ENCODE measurements around the gene PLB1. TPM values are rescaled to one million over a fixed set of nuclear protein-coding genes. Genes with fewer than 3 reads are reported as not detected.

PLB1 gene
- total RNA-seq, 2 donors from 2014 or later, result 7.4 to 9.6 TPM

DNA sequence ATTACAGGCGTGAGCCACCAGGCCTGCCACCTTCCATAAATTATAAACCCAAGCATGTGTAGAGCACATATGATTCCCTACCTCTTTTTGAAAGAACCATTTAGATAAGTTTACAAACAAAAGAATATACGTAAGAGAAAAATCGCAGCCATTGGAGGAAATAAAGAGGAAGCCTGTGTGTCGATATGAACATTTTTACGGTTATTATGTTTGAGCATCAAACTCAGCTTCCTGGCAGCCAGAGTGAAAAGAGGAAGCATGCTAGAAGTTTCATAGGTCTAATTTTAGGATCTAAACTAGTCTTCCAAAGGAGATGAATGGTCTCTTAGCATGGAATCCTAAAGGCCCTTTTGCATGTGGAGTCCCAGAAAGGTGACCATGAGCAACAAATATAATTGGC is 104.3 kb downstream of the PLB1 start:
- intact Hi-C loops (cut with DNase I), result no loop called here
- no peaks in the 10 kb centered on the region for H3K27me3 ChIP-seq (replicated peaks; ENCODE audit: insufficient read depth)
- DNase-seq (ENCODE audit: low spot score), result no peak
- no peak overlapping the region for H3K27ac ChIP-seq
- 89% methylated on average over 5 of the region's 5 CpGs for WGBS
- peaks cover 15% of the 10 kb centered on the region for H3K4me1 ChIP-seq (replicated peaks)
- no peaks in the 10 kb centered on the region for H3K36me3 ChIP-seq
- no peaks in the 10 kb centered on the region for H3K9me3 ChIP-seq
- no peak for TF ChIP-seq POLR2AphosphoS5 (IDR thresholded peaks at IDR 0.05)
- no peak for TF ChIP-seq POLR2A (IDR thresholded peaks at IDR 0.05)
- TF ChIP-seq, protein P1, sequence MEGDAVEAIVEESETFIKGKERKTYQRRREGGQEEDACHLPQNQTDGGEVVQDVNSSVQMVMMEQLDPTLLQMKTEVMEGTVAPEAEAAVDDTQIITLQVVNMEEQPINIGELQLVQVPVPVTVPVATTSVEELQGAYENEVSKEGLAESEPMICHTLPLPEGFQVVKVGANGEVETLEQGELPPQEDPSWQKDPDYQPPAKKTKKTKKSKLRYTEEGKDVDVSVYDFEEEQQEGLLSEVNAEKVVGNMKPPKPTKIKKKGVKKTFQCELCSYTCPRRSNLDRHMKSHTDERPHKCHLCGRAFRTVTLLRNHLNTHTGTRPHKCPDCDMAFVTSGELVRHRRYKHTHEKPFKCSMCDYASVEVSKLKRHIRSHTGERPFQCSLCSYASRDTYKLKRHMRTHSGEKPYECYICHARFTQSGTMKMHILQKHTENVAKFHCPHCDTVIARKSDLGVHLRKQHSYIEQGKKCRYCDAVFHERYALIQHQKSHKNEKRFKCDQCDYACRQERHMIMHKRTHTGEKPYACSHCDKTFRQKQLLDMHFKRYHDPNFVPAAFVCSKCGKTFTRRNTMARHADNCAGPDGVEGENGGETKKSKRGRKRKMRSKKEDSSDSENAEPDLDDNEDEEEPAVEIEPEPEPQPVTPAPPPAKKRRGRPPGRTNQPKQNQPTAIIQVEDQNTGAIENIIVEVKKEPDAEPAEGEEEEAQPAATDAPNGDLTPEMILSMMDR (IDR thresholded peaks at IDR 0.05), result no peak
- no peak overlapping the region for H3K4me3 ChIP-seq

DNA sequence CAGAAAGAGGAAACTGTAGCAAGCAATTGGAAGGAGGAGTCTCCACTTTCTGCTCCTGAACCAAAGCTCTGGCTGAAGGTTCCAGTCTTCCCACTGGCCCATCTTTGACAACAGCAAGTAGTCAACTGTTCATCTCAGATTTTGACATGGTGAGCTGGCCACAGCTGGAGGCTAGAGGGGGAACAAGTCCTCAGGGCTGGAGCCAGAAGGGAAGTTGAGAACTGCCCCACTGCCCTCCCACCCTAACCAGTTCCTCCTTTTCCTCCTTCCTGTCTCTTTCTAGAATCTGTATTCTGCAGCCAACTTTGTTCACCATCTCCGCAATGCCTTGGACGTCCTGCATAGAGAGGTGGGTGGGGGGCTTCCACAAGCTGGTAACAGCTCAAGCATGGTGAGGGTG is 105.8 kb downstream of the PLB1 start:
- Histone ChIP-seq H3K36me3 (no peaks in the 10 kb centered on the region), H3K4me3 (no peak overlapping the region), H3K9me3 (no peaks in the 10 kb centered on the region), H3K4me1 (replicated peaks) (peaks cover 15% of the 10 kb centered on the region), H3K27ac (no peak overlapping the region), H3K27me3 (replicated peaks; ENCODE audit: insufficient read depth) (no peaks in the 10 kb centered on the region)
- 100% methylated on average over 2 of the region's 2 CpGs for WGBS
- intact Hi-C loops (cut with DNase I), result no loop called here
- TF ChIP-seq POLR2AphosphoS5 (IDR thresholded peaks at IDR 0.05) (no peak), POLR2A (IDR thresholded peaks at IDR 0.05) (no peak)
- TF ChIP-seq, protein P1 (IDR thresholded peaks at IDR 0.05), result no peak
- no peak for DNase-seq (ENCODE audit: low spot score)

DNA sequence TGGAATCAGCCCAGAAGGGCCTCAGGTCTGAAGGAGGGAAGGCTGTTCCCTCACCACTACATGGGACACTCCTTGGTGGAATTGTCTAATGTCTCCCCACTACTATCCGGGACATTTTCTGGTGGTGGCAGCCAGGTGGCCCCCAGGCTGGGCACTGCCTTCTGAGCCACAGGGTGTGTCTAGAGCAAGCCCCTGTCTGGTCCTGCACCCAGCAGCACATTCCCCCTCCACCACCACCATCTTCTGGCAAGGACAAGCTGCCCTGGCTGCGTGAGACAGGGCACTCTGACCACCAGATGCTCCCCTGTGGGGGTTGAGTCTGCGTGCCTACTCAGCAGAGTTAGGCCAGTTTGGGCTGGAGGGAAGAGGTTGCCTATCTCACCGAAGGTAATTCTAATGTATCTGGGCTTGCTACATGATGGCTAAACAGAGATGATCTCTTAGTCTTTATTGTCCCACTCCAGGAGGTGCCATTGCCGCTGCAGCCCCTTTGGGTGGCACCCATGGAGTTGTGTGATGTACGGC is 106.3 kb downstream of the PLB1 start:
- peaks cover 15% of the 10 kb centered on the region for H3K4me1 ChIP-seq (replicated peaks)
- no peaks in the 10 kb centered on the region for H3K36me3 ChIP-seq
- peak overlapping the region; percentile 66 to 77 for H3K27ac ChIP-seq
- H3K27me3 ChIP-seq (replicated peaks; ENCODE audit: insufficient read depth), result no peaks in the 10 kb centered on the region
- intact Hi-C loops (cut with DNase I), result no loop called here
- no peaks in the 10 kb centered on the region for H3K9me3 ChIP-seq
- TF ChIP-seq, protein P1 (IDR thresholded peaks at IDR 0.05), result no peak
- TF ChIP-seq POLR2AphosphoS5 (IDR thresholded peaks at IDR 0.05) (no peak), POLR2A (IDR thresholded peaks at IDR 0.05) (no peak)
- H3K4me3 ChIP-seq, result no peak overlapping the region
- 97% methylated on average over 6 of the region's 6 CpGs for WGBS
- no peak for DNase-seq (ENCODE audit: low spot score)

DNA sequence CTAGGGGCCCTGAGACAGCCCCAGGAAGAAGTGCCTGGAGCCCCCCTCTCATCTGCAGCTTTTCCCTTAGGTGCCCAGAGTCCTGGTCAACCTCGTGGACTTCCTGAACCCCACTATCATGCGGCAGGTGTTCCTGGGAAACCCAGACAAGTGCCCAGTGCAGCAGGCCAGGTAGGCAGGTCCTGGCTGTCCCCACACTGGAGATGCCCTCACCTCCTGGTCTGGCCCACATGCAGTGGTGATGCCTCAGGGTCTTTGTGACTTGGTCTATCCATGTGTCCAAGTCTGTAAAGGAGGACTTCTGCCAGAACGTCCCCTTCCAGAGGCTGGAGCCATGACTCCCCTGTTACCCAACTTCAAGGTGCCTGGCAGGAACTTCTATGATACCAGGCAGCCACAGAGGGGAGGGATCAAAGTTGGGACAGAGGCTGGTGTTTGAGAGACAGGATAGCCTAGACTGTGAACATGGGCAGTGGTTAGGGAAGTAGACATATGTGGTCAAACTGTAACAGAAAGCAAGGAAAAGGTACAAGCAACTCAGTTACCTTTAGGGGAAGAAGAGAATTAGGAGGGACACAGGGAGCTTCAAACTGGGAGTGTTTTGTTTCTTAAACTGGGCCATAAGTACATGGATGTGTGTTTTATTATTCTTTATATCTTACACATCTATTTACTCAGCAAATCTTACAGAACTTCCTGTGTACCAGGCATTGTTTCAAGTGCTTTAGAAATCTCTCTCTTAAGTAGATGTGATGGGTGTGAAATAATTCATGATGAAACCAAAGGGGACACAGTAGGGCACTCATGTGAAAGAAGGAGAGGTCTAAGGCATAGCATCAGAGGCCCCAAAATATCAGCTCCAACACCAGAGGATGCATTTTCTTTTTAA is 107.1 kb downstream of the PLB1 start:
- Histone ChIP-seq H3K4me3 (no peak overlapping the region), H3K27me3 (replicated peaks; ENCODE audit: insufficient read depth) (no peaks in the 10 kb centered on the region), H3K4me1 (replicated peaks) (peaks cover 15% of the 10 kb centered on the region), H3K9me3 (no peaks in the 10 kb centered on the region), H3K36me3 (no peaks in the 10 kb centered on the region), H3K27ac (peak overlapping the region; percentile 66 to 77)
- 90% methylated on average over 3 of the region's 3 CpGs for WGBS
- intact Hi-C loops (cut with DNase I), result no loop called here
- no peak for DNase-seq (ENCODE audit: low spot score)
- TF ChIP-seq POLR2AphosphoS5 (IDR thresholded peaks at IDR 0.05), result peak; percentile 54
- TF ChIP-seq, protein P1 (IDR thresholded peaks at IDR 0.05), result no peak

DNA sequence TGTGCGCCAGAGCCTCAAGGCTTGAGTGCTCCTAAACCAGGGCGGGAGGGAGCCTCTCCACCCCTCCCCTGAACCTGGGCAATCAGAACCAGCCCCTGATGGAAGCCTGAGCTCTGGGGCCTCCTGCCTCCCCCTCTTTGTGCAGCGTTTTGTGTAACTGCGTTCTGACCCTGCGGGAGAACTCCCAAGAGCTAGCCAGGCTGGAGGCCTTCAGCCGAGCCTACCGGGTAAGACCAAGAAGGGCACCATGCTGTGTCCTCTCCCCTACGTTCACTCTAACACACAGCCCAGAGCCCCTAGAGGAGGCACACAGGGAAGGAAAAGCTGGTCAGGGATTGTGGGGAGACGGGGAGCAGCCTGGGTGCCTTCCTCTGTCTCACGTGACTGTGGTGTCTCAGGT is 108.0 kb downstream of the PLB1 start:
- Histone ChIP-seq H3K4me1 (replicated peaks) (peaks cover 15% of the 10 kb centered on the region), H3K4me3 (no peak overlapping the region), H3K27me3 (replicated peaks; ENCODE audit: insufficient read depth) (no peaks in the 10 kb centered on the region), H3K36me3 (no peaks in the 10 kb centered on the region), H3K9me3 (no peaks in the 10 kb centered on the region), H3K27ac (peak overlapping the region; percentile 66 to 77)
- no peak for TF ChIP-seq POLR2A (IDR thresholded peaks at IDR 0.05)
- no peak for TF ChIP-seq POLR2AphosphoS5 (IDR thresholded peaks at IDR 0.05)
- TF ChIP-seq, protein P1 (IDR thresholded peaks at IDR 0.05), result no peak
- WGBS, result 93% methylated on average over 8 of the region's 10 CpGs
- no peak for DNase-seq (ENCODE audit: low spot score)
- intact Hi-C loops (cut with DNase I), result no loop called here

Data from prostate gland (tissue), 2 donors.